PFSK-1 (cell line): Measurements from ENCODE around the gene KRT81.

Experiments used
- POLR2AphosphoS5 ChIP-seq: IDR thresholded peaks from 2 replicates; pipeline ENCODE4 v1.6.1; 2012; ENCODE audit warnings: low read depth, mild to moderate bottlenecking, control low read depth, low read length, moderate library complexity
- REST ChIP-seq, 2 experiments: IDR thresholded peaks; 2 replicates each; pipeline versions ENCODE4 v1.6.1 to v1.8.0; 2011 to 2012; ENCODE audit warnings: low read depth in 2 of 2, low read length in 2 of 2, control low read depth in 1 of 2, inconsistent platforms in 1 of 2, mild to moderate bottlenecking in 1 of 2, moderate library complexity in 1 of 2; ENCODE audit not compliant: insufficient read depth in 1 of 2
- TAF1 ChIP-seq: IDR thresholded peaks from 2 replicates; pipeline ENCODE4 v1.6.1; 2012; ENCODE audit warnings: low read length, control low read depth, borderline replicate concordance; ENCODE audit not compliant: insufficient read depth

GRCh38 chr12:52249511-52250047 lies 41.8 kb downstream of the KRT81 start:
- TF ChIP-seq POLR2AphosphoS5 = no peak
- no peak for TF ChIP-seq TAF1
- TF ChIP-seq REST (IDR thresholded peaks at IDR 0.05; ENCODE audit: insufficient read depth in 1 of 2, low read depth in 2 of 2, low read length in 2 of 2) = no peak
